Activated CD8-positive, alpha-beta memory T cell treated with anti-CD3 and anti-CD28 coated beads, Interleukin-2, amount 50 U/mL, for 24 hours (primary cell): ENCODE data around the gene ZHX3.
"Not testable (repeated sequence)": the region's sequence is repeated elsewhere in the genome, so short reads cannot be mapped to it uniquely, and the experiment has no call there.

Source experiments
- DNase-seq: peaks from one replicate; pipeline ENCODE4 v3.0.0-alpha.2; 2020; ENCODE audit errors: extremely low read depth

ZHX3 gene

GRCh38 chr20:41134362-41135186 lies 183.0 kb downstream of the ZHX3 start:
- DNase-seq: no peak

GRCh38 chr20:41133709-41134361 lies 183.7 kb downstream of the ZHX3 start:
- DNase-seq: no peak

- DNase-seq: not testable (repeated sequence)
These were observed 185.1 kb downstream of the ZHX3 start for GRCh38 chr20:41132388-41132775.

- no peak for DNase-seq
These were observed 185.7 kb downstream of the ZHX3 start for GRCh38 chr20:41131594-41132387.
